GM12878 (cell line): Measurements from ENCODE around the gene SMU1. TPM values are rescaled to one million over a fixed set of nuclear protein-coding genes. Genes with fewer than 3 reads are reported as not detected.

Experiments used
- BCL3 ChIP-seq: IDR thresholded peaks from 2 replicates; pipeline ENCODE4 v1.6.1; 2011; ENCODE audit warnings: borderline replicate concordance, low read depth, mild to moderate bottlenecking, moderate library complexity, low read length; ENCODE audit not compliant: insufficient read depth, poor library complexity, severe bottlenecking
- IKZF1 ChIP-seq: fragments of 450-650 bp; conservative IDR thresholded peaks from 2 replicates; pipeline ENCODE4 v1.6.1; 2017; ENCODE audit warnings: antibody characterized with exemption, mild to moderate bottlenecking
- MYC ChIP-seq: IDR thresholded peaks from 2 replicates; pipeline ENCODE4 v1.6.1; 2011; ENCODE audit warnings: mild to moderate bottlenecking, low read length, moderate library complexity, inconsistent platforms; ENCODE audit not compliant: insufficient read depth, insufficient replicate concordance, insufficient read length, severe bottlenecking
- SIN3A ChIP-seq: IDR thresholded peaks from 2 replicates; pipeline ENCODE4 v1.6.1; 2012; ENCODE audit warnings: low read depth, low read length, improper control_type of control experiment
- STAT1 ChIP-seq: fragments of 450-650 bp; conservative IDR thresholded peaks from 2 replicates; pipeline ENCODE4 v1.6.1; 2014; ENCODE audit warnings: antibody characterized with exemption, mild to moderate bottlenecking
- ZBTB11 ChIP-seq: fragments of 450-650 bp; formaldehyde crosslinking; IDR thresholded peaks from 2 replicates; pipeline ENCODE4 v1.5.0; 2022; ENCODE audit warnings: mild to moderate bottlenecking, missing genetic modification characterization
- ZBTB4 ChIP-seq: fragments of 450-650 bp; formaldehyde crosslinking; IDR thresholded peaks from 2 replicates; pipeline ENCODE4 v1.4.0; 2022; ENCODE audit warnings: mild to moderate bottlenecking, moderate library complexity
- polyA plus RNA-seq, 11 experiments: library from polyadenylated mRNA; depleted of rRNA in 4 of 11; unstranded in 6 of 11; stranded (reverse) in 5 of 11; fragments of >200 nt; fragmentation: Nextera tagmentation in 4 of 11; fragmentation: Illumina TruSeq in 1 of 11; extraction: Ambion mirVana in 4 of 11; extraction: Trizol in 1 of 11; gene quantifications; 1 replicate in 1 of 11; 2 replicates in 10 of 11; pipeline versions ENCODE4 v1.2.1 to v1.2.3, GENCODE V29; 2011 to 2016; ENCODE audit warnings: inconsistent platforms in 2 of 11, missing spikeins in 2 of 11, low read depth in 1 of 11
- total RNA-seq, 4 experiments: library from RNA; depleted of rRNA in 3 of 4; stranded (reverse); fragments of >200 nt in 3 of 4; fragmentation: Illumina TruSeq in 1 of 4; extraction: Trizol in 1 of 4; gene quantifications; 2 replicates each; pipeline versions ENCODE4 v1.2.1 to v1.2.3, GENCODE V29; 2013 to 2021

SMU1 gene
- total and polyA plus RNA-seq, 10 of the 15 experiments (the other 5 are each of a cell fraction or from before 2014, with no cell fraction given): 18.5 to 34.6 (median 20.9) TPM

- TF ChIP-seq ZBTB11 (no peak), STAT1 (no peak), ZBTB4 (CRISPR knock-in tag) (no peak), IKZF1 (no peak), MYC (no peak), SIN3A (no peak), BCL3 (no peak)
Observed at GRCh38 chr9:33013962-33014664, 62.4 kb downstream of the SMU1 start (continued).
